ENCODE measurements around the gene CR1L. TPM values are rescaled to one million over a fixed set of nuclear protein-coding genes. Genes with fewer than 3 reads are reported as not detected.

Gene CR1L
- total and polyA plus RNA-seq, 2 of the 8 experiments (the other 6 are each of a cell fraction or from before 2014, with no cell fraction given), result 0.39 TPM; not detected in 1

DNA sequence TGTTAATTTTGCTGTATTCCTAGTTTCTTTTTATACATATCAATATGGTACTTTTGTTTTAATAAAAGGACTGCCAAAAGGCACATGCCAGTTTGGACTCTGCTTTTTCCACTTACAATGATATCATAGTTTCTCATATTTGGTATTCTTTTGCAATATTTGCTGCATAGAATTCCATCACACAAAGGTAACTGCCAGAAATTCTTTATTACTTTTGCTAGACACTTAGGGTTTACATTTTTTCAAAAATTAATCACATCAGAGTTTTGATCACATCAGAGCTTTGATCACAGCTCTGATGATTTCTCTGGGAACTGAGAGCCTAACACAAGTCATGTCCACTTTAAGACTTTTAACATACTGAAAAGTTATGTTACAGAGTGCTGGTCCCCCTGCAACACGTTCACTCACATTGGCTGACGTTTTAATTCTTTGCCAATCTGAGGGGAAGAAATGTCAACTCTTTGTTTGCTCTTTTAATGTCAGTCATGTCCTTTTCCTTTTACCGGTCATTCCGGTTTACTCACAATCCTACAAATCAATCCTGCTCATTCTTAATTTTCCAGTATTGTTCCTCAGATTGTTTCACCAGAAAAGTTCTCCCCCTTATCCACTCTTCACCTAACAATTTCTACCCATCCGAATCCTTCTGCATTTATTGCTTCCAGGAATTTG is 105.8 kb downstream of the CR1L start:
- Histone ChIP-seq H2BK120ac (replicated peaks; ENCODE audit: low read depth, low read length) (no peak overlapping the region), H3K79me1 (ENCODE audit: low read depth, low read length) (peaks cover 2% of the 10 kb centered on the region; the same call in 1 of the 2 replicates), H3K23me2 (ENCODE audit: low read depth, low read length) (peaks cover 2% of the 10 kb centered on the region; the same call in 1 of the 2 replicates), H2BK15ac (ENCODE audit: low read length) (no peak overlapping the region), H4K8ac (ENCODE audit: extremely low read depth, insufficient read depth, low read length) (no peak overlapping the region), H3K36me3 (ENCODE audit: control insufficient read depth in 2 of 4, insufficient read depth in 4 of 4, low read length in 3 of 4) (no peaks in the 10 kb centered on the region), H3K9ac (replicated peaks in 1 of 4; ENCODE audit: extremely low read depth in 1 of 4, low read depth in 3 of 4, low read length in 3 of 4) (no peak overlapping the region), H3K27ac (ENCODE audit: low read depth, low read length) (no peak overlapping the region), H2BK20ac (ENCODE audit: low read length) (no peak overlapping the region), H2AFZ (ENCODE audit: low read length) (no peak overlapping the region), H4K20me1 (replicated peaks in 1 of 2; ENCODE audit: control insufficient read depth in 1 of 2, insufficient read depth in 2 of 2, low read length in 2 of 2) (peaks cover 13 to 18% of the 10 kb centered on the region in 2 experiments), H3K9me3 (ENCODE audit: insufficient read depth in 2 of 2, low read depth in 1 of 2, low read length in 1 of 2) (no peaks in the 10 kb centered on the region), H3K4me1 (replicated peaks in 1 of 4; ENCODE audit: control insufficient read depth in 3 of 4, insufficient read depth in 4 of 4, low read length in 3 of 4) (peaks cover 3 to 16% (median 11%) of the 10 kb centered on the region in 4 experiments), H4K5ac (ENCODE audit: insufficient read length, low read depth, low read length) (no peak overlapping the region), H3K4me2 (ENCODE audit: insufficient read depth in 1 of 2, low read depth in 2 of 2, low read length in 2 of 2) (peak overlapping the region; percentile 71 to 78), H3K4ac (replicated peaks; ENCODE audit: insufficient read length, low read depth, low read length) (no peak overlapping the region), H3K14ac (ENCODE audit: insufficient read length) (no peak overlapping the region), H2BK5ac (ENCODE audit: low read depth, low read length) (no peak overlapping the region), H2BK12ac (ENCODE audit: low read depth, low read length) (no peak overlapping the region; the same call in 1 of the 2 replicates), H3K23ac (ENCODE audit: insufficient read length) (no peak overlapping the region), H3K4me3 (ENCODE audit: extremely low read depth in 1 of 4, insufficient read depth in 2 of 4, low read depth in 3 of 4, low read length in 4 of 4) (peak overlapping the region in 3 of 4 experiments; percentile 97 to 99 (median 98); a peak in 3 of 8 replicates), H3K56ac (replicated peaks; ENCODE audit: insufficient read length, low read depth, low read length) (no peak overlapping the region), H3K18ac (ENCODE audit: extremely low read depth, low read length) (no peak overlapping the region), H2AK5ac (ENCODE audit: low read depth, low read length) (no peak overlapping the region), H4K91ac (replicated peaks; ENCODE audit: insufficient read length, low read length) (no peak overlapping the region), H3K27me3 (replicated peaks in 1 of 4; ENCODE audit: control insufficient read depth in 3 of 4, extremely low read depth in 1 of 4, insufficient read depth in 3 of 4, low read length in 3 of 4) (no peaks in the 10 kb centered on the region), H3K79me2 (ENCODE audit: control insufficient read depth in 1 of 2, insufficient read depth in 2 of 2, low read length in 2 of 2) (peaks cover 35 to 52% of the 10 kb centered on the region in 2 experiments)
- FAIRE-seq (no peak), DNase-seq (ENCODE audit: low read depth in 1 of 2, low spot score in 2 of 2) (no peak)
- ChIA-PET POLR2A (ENCODE audit: partially characterized antibody) (interaction anchor here (0.6 to 1.3 kb wide), 3 partner anchors 21 to 68 kb away, joined by 3 to 6 read pairs (median 3); no protein-coding TSS in a partner anchor), CTCF (ENCODE audit: partially characterized antibody) (no interaction called here)
- WGBS, 2 experiments (ENCODE audit: extremely low coverage in 1 of 2, insufficient coverage in 1 of 2, insufficient read length in 1 of 2, insufficient replicate concordance in 2 of 2, low coverage in 1 of 2, low lambda C conversion rate in 2 of 2, missing lambda C conversion rate in 1 of 2), result 77 to 100% methylated on average over 1 to 5 of the region's 5 CpGs
- TF ChIP-seq CBX8 (IDR thresholded peaks at IDR 0.05; ENCODE audit: borderline replicate concordance, low read depth, low read length) (no peak), HDAC6 (IDR thresholded peaks at IDR 0.05; ENCODE audit: low read depth, low read length) (no peak), TAF1 (IDR thresholded peaks at IDR 0.05; ENCODE audit: low read depth, low read length) (no peak), SUZ12 (IDR thresholded peaks at IDR 0.05; ENCODE audit: low read length) (no peak), SP1 (IDR thresholded peaks at IDR 0.05; ENCODE audit: low read depth, low read length) (no peak), KDM4A (IDR thresholded peaks at IDR 0.05; ENCODE audit: low read depth, low read length, severe bottlenecking) (no peak), EZH2 (IDR thresholded peaks at IDR 0.05; ENCODE audit: low read depth, low read length, severe bottlenecking) (no peak), TAF7 (optimal IDR thresholded peaks at IDR 0.05; ENCODE audit: borderline replicate concordance, low read depth, low read length) (no peak), RNF2 (IDR thresholded peaks at IDR 0.05; ENCODE audit: borderline replicate concordance, low read depth, low read length, missing control alignments, poor library complexity, severe bottlenecking) (no peak), POU5F1 (IDR thresholded peaks at IDR 0.05; ENCODE audit: low read depth, low read length) (no peak), CTBP2 (IDR thresholded peaks at IDR 0.05; ENCODE audit: borderline replicate concordance, insufficient read depth, insufficient read length, low read length) (no peak), BRCA1 (IDR thresholded peaks at IDR 0.05; ENCODE audit: low read depth, low read length) (no peak)
